Measurements from ENCODE around the gene CNTN5. TPM values are rescaled to one million over a fixed set of nuclear protein-coding genes. Genes with fewer than 3 reads are reported as not detected.

CNTN5 gene
- total RNA-seq, 3 donors from 2014 or later, result 0.35 TPM; not detected in 2

GRCh38 chr11:99773646-99774045, 752.9 kb downstream of the CNTN5 start:
- no peak for TF ChIP-seq CTCF (IDR thresholded peaks at IDR 0.05)
- Histone ChIP-seq H3K36me3 (ENCODE audit: low read depth) (no peaks in the 10 kb centered on the region), H3K9me3 (no peaks in the 10 kb centered on the region), H3K4me3 (no peak overlapping the region), H3K4me1 (ENCODE audit: low read depth) (no peaks in the 10 kb centered on the region)
- intact Hi-C loops (cut with DNase I, micrococcal nuclease), result no loop called here
- ATAC-seq, result no peak
- no peak for DNase-seq

DNA sequence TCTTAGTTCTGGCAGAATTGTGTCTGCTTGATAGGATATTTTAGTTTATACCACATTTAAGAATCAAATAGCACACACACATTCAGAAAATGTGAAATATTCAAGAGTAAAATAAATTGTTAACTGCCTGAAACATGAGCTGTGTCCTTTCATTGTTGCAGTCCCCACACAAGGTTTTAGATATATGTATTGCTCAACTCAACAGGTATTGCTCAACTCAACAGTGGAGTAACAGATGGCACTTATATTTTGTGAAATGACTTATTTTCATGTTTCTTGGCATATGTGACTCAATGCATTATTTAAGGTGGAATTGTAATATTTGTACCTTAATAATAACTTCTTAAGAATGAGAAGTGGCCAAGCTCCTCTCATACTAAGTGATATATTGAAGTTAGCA, 760.3 kb downstream of the CNTN5 start:
- Histone ChIP-seq H3K4me1 (ENCODE audit: low read depth) (no peaks in the 10 kb centered on the region), H3K4me3 (no peak overlapping the region), H3K36me3 (ENCODE audit: low read depth) (no peaks in the 10 kb centered on the region), H3K9me3 (peaks cover 6% of the 10 kb centered on the region)
- TF ChIP-seq CTCF (IDR thresholded peaks at IDR 0.05), result no peak
- intact Hi-C loops (cut with DNase I, micrococcal nuclease), result no loop called here
- ATAC-seq (no peak), DNase-seq (no peak)

DNA sequence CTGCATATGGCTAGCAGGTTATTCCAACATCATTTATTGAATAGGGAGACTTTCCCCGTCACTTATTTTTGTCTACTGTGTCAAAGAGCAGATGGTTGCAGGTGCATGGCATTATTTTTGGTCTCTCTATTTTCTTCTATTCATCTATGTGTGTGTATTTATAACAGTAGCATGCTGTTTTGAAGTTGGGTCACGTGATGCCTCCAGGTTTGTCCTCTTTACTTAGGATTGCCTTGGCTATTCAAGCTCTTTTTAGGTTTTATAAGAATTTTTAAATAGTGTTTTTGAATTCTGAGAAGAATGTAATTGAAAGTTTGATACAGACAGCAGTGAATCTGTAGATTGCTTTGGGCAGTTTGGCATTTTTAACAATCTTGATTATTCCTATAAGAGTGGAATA, 770.6 kb downstream of the CNTN5 start:
- no peak overlapping the region for H3K4me3 ChIP-seq
- DNase-seq (no peak), ATAC-seq (no peak)
- peaks cover 5% of the 10 kb centered on the region for H3K9me3 ChIP-seq
- no peaks in the 10 kb centered on the region for H3K4me1 ChIP-seq (ENCODE audit: low read depth)
- no peaks in the 10 kb centered on the region for H3K36me3 ChIP-seq (ENCODE audit: low read depth)
- intact Hi-C loops (cut with DNase I, micrococcal nuclease), result no loop called here
- no peak for TF ChIP-seq CTCF (IDR thresholded peaks at IDR 0.05)

GRCh38 chr11:99795999-99796398, 775.2 kb downstream of the CNTN5 start:
- Histone ChIP-seq H3K9me3 (peaks cover 7% of the 10 kb centered on the region), H3K4me3 (no peak overlapping the region), H3K36me3 (ENCODE audit: low read depth) (no peaks in the 10 kb centered on the region), H3K4me1 (ENCODE audit: low read depth) (no peaks in the 10 kb centered on the region)
- ATAC-seq, result no peak
- TF ChIP-seq CTCF (IDR thresholded peaks at IDR 0.05), result no peak
- DNase-seq, result no peak
- intact Hi-C loops (cut with DNase I, micrococcal nuclease), result no loop called here

GRCh38 chr11:99803501-99803900, 782.8 kb downstream of the CNTN5 start:
- DNase-seq (no peak), ATAC-seq (no peak)
- no peaks in the 10 kb centered on the region for H3K4me1 ChIP-seq (ENCODE audit: low read depth)
- H3K9me3 ChIP-seq, result peaks cover 10% of the 10 kb centered on the region
- no peak for TF ChIP-seq CTCF (IDR thresholded peaks at IDR 0.05)
- H3K36me3 ChIP-seq (ENCODE audit: low read depth), result no peaks in the 10 kb centered on the region
- intact Hi-C loops (cut with DNase I, micrococcal nuclease), result no loop called here
- H3K4me3 ChIP-seq, result no peak overlapping the region

GRCh38 chr11:99812516-99812915, 791.8 kb downstream of the CNTN5 start:
- Histone ChIP-seq H3K36me3 (ENCODE audit: low read depth) (no peaks in the 10 kb centered on the region), H3K4me3 (no peak overlapping the region), H3K4me1 (ENCODE audit: low read depth) (no peaks in the 10 kb centered on the region), H3K9me3 (no peaks in the 10 kb centered on the region)
- ATAC-seq (no peak), DNase-seq (no peak)
- TF ChIP-seq CTCF (IDR thresholded peaks at IDR 0.05), result no peak
- intact Hi-C loops (cut with DNase I, micrococcal nuclease), result no loop called here

All from mucosa of descending colon (tissue), 3 donors.